H1 (cell line): Measurements from ENCODE around the gene LMNTD2. TPM values are rescaled to one million over a fixed set of nuclear protein-coding genes. Genes with fewer than 3 reads are reported as not detected.

Experiments
- ATF3 ChIP-seq: IDR thresholded peaks from 2 replicates; pipeline ENCODE4 v1.6.1; 2011; ENCODE audit warnings: low read depth, mild to moderate bottlenecking, low read length; ENCODE audit not compliant: insufficient read depth
- CHD1 ChIP-seq: IDR thresholded peaks from 2 replicates; pipeline ENCODE4 v1.6.1; 2012; ENCODE audit warnings: low read depth, low read length, improper control_type of control experiment
- KDM5A ChIP-seq: fragments of 200-600 bp; IDR thresholded peaks from 2 replicates; pipeline ENCODE4 v1.7.1; 2012; ENCODE audit warnings: mild to moderate bottlenecking, low read length, inconsistent platforms, mixed read lengths
- POLR2AphosphoS5 ChIP-seq: IDR thresholded peaks from 2 replicates; pipeline ENCODE4 v1.6.1; 2011; ENCODE audit warnings: low read depth, low read length
- polyA plus RNA-seq, 7 experiments: library from polyadenylated mRNA; depleted of rRNA in 3 of 7; stranded (reverse) in 5 of 7; unstranded in 2 of 7; fragments of >200 nt in 5 of 7; fragments of 200-250 nt in 2 of 7; gene quantifications; 1 replicate in 5 of 7; 2 replicates in 1 of 7; 4 replicates in 1 of 7; pipeline versions ENCODE4 v1.2.1 to v1.2.3, GENCODE V29; 2011 to 2013; ENCODE audit warnings: missing spikeins in 2 of 7, mixed read lengths in 2 of 7
- total RNA-seq: library from RNA; stranded (reverse); fragmentation: NEBNext Ultra II Directional; extraction: Animal tissue kit (Norgen Biotek cat#: 25700); gene quantifications from 2 replicates; pipeline ENCODE4 v1.2.1, GENCODE V29; 2021

The LMNTD2 gene
- total and polyA plus RNA-seq, 2 of the 8 experiments (the other 6 are each of a cell fraction or from before 2014, with no cell fraction given) = 1.6 to 3.1 TPM

DNA sequence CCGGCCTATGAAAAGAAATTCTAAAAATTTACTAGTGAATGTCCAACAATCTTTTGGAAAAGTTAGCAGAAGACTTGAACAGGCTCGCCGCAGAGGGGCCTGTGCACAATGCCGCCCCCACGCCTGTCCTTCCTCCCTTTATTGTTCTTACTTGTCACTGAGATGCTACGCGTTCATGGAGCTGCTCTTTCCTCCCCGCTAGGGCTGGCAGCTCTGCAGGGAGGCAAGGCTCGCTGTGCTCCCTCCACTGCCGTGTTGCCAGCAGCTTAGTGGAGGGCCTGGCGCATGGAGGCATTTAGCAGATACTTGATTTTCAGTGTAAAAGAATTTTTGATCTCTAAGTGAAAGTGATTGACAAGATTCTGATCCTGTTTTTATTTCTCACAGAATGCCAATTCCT, 30.5 kb upstream of the LMNTD2 start (continued):
- no peak for TF ChIP-seq ATF3
- no peak for TF ChIP-seq POLR2AphosphoS5
- TF ChIP-seq CHD1 = no peak
- TF ChIP-seq KDM5A = no peak
